ENCODE data around the gene PIK3R3. TPM values are rescaled to one million over a fixed set of nuclear protein-coding genes. Genes with fewer than 3 reads are reported as not detected.

PIK3R3 gene
- total RNA-seq, 1 experiment from 2014 or later = 36.3 TPM

DNA sequence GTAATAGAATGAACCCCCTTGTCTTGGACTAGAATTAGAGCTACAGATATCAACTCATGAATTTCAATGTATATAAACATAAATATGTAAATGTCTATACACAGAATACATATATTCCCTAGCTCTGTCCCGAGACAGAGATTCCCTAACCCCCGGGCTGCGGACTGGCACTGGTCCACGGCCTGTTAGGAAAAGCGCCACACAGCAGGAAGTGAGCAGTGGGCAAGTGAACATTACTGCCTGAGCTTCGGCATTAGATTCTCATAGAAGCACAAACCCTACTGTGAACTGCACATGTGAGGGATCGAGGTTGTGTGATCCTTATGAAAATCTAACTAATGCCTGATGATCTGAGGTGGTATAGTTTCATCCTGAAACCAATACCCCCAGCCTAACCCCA is 51.2 kb downstream of the PIK3R3 start:
- POLR2A ChIA-PET = interaction anchor here (0.6 kb wide), 1 partner anchor 29 kb away, joined by 17 read pairs; no protein-coding TSS in a partner anchor
- peaks cover 7% of the 10 kb centered on the region; the same call in 1 of the 2 replicates for H3K36me3 ChIP-seq (ENCODE audit: control insufficient read depth, insufficient read depth, low read length)
- no peaks in the 10 kb centered on the region for H3K27me3 ChIP-seq (ENCODE audit: control insufficient read depth, insufficient read depth, low read length)
- H3K4me1 ChIP-seq (ENCODE audit: control insufficient read depth, insufficient read depth, low read length) = no peaks in the 10 kb centered on the region
- DNase-seq (ENCODE audit: low read depth, low spot score) (no peak), ATAC-seq (no peak)
- H3K27ac ChIP-seq (ENCODE audit: low read length) = no peak overlapping the region
- H3K9me3 ChIP-seq (ENCODE audit: control insufficient read depth, insufficient read depth, low read depth, low read length) = no peaks in the 10 kb centered on the region
- in situ Hi-C loops (cut with HindIII; ENCODE audit: low pct_unique_long_range_greater_than_20kb, low sequenced_read_pairs) (no loop called here), intact Hi-C loops (cut with micrococcal nuclease; ENCODE audit: unreplicated experiment) (no loop called here)
- TF ChIP-seq, protein P1, sequence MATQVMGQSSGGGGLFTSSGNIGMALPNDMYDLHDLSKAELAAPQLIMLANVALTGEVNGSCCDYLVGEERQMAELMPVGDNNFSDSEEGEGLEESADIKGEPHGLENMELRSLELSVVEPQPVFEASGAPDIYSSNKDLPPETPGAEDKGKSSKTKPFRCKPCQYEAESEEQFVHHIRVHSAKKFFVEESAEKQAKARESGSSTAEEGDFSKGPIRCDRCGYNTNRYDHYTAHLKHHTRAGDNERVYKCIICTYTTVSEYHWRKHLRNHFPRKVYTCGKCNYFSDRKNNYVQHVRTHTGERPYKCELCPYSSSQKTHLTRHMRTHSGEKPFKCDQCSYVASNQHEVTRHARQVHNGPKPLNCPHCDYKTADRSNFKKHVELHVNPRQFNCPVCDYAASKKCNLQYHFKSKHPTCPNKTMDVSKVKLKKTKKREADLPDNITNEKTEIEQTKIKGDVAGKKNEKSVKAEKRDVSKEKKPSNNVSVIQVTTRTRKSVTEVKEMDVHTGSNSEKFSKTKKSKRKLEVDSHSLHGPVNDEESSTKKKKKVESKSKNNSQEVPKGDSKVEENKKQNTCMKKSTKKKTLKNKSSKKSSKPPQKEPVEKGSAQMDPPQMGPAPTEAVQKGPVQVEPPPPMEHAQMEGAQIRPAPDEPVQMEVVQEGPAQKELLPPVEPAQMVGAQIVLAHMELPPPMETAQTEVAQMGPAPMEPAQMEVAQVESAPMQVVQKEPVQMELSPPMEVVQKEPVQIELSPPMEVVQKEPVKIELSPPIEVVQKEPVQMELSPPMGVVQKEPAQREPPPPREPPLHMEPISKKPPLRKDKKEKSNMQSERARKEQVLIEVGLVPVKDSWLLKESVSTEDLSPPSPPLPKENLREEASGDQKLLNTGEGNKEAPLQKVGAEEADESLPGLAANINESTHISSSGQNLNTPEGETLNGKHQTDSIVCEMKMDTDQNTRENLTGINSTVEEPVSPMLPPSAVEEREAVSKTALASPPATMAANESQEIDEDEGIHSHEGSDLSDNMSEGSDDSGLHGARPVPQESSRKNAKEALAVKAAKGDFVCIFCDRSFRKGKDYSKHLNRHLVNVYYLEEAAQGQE (IDR thresholded peaks at IDR 0.05; ENCODE audit: insufficient read depth in 1 of 2, low read depth in 2 of 2, low read length in 1 of 2) = no peak
- TF ChIP-seq SIN3A (IDR thresholded peaks at IDR 0.05; ENCODE audit: borderline replicate concordance, insufficient read depth, low read depth, low read length) (no peak), POLR2AphosphoS5 (IDR thresholded peaks at IDR 0.05; ENCODE audit: low read depth, low read length) (no peak), TCF7L2 (IDR thresholded peaks at IDR 0.05; ENCODE audit: low read depth, low read length) (no peak)
- TF ChIP-seq, protein P2, sequence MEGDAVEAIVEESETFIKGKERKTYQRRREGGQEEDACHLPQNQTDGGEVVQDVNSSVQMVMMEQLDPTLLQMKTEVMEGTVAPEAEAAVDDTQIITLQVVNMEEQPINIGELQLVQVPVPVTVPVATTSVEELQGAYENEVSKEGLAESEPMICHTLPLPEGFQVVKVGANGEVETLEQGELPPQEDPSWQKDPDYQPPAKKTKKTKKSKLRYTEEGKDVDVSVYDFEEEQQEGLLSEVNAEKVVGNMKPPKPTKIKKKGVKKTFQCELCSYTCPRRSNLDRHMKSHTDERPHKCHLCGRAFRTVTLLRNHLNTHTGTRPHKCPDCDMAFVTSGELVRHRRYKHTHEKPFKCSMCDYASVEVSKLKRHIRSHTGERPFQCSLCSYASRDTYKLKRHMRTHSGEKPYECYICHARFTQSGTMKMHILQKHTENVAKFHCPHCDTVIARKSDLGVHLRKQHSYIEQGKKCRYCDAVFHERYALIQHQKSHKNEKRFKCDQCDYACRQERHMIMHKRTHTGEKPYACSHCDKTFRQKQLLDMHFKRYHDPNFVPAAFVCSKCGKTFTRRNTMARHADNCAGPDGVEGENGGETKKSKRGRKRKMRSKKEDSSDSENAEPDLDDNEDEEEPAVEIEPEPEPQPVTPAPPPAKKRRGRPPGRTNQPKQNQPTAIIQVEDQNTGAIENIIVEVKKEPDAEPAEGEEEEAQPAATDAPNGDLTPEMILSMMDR (IDR thresholded peaks at IDR 0.05) = no peak
- H3K4me3 ChIP-seq (ENCODE audit: low read depth in 2 of 2, low read length in 2 of 2) = no peak overlapping the region
- no TSS peak for BruUV-seq (replicated peaks)
- CTCF ChIA-PET = no interaction called here

DNA sequence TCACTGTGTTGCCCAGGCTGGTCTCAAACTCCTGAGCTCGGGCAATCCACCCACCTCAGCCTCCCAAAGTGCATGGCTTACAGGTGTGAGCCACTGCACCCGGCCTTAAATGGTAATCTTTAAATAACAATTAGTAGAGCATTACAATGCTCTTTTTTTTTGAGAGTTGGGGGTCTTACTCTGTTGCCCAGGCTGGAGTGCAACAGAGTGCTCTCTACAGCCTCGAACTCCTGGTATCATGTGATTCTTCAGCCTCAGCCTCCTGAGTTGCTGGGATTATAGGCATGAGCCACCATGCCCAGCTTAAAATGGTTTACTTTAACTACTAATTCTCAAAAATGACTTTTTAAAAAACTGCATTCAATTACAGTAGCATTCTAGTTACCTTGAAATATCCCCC is 52.2 kb downstream of the PIK3R3 start:
- no peaks in the 10 kb centered on the region for H3K4me1 ChIP-seq (ENCODE audit: control insufficient read depth, insufficient read depth, low read length)
- ChIA-PET CTCF (no interaction called here), POLR2A (no interaction called here)
- DNase-seq (ENCODE audit: low read depth, low spot score) (no peak), ATAC-seq (no peak)
- H3K27ac ChIP-seq (ENCODE audit: low read length) = no peak overlapping the region
- no peak overlapping the region for H3K4me3 ChIP-seq (ENCODE audit: low read depth in 2 of 2, low read length in 2 of 2)
- in situ Hi-C loops (cut with HindIII; ENCODE audit: low pct_unique_long_range_greater_than_20kb, low sequenced_read_pairs) = no loop called here
- intact Hi-C loops (cut with micrococcal nuclease; ENCODE audit: unreplicated experiment) = no loop called here
- H3K36me3 ChIP-seq (ENCODE audit: control insufficient read depth, insufficient read depth, low read length) = peaks cover 7% of the 10 kb centered on the region; the same call in 1 of the 2 replicates
- no peaks in the 10 kb centered on the region for H3K27me3 ChIP-seq (ENCODE audit: control insufficient read depth, insufficient read depth, low read length)
- no TSS peak for BruUV-seq (replicated peaks)
- no peak for TF ChIP-seq TCF7L2 (IDR thresholded peaks at IDR 0.05; ENCODE audit: low read depth, low read length)
- no peak for TF ChIP-seq POLR2AphosphoS5 (IDR thresholded peaks at IDR 0.05; ENCODE audit: low read depth, low read length)
- no peak for TF ChIP-seq SIN3A (IDR thresholded peaks at IDR 0.05; ENCODE audit: borderline replicate concordance, insufficient read depth, low read depth, low read length)
- TF ChIP-seq, protein P1 (IDR thresholded peaks at IDR 0.05; ENCODE audit: insufficient read depth in 1 of 2, low read depth in 2 of 2, low read length in 1 of 2) = no peak
- TF ChIP-seq, protein P2 (IDR thresholded peaks at IDR 0.05) = no peak
- no peaks in the 10 kb centered on the region for H3K9me3 ChIP-seq (ENCODE audit: control insufficient read depth, insufficient read depth, low read depth, low read length)

Measured in Panc1 (cell line).